Calu3 (cell line): Measurements from ENCODE around the gene TYROBP. TPM values are rescaled to one million over a fixed set of nuclear protein-coding genes. Genes with fewer than 3 reads are reported as not detected.

Source experiments
- BruUV-seq: library from RNA; stranded (reverse); fragments of 400-500 nt; replicated peaks from 2 replicates; lab custom pipeline; 2021; lab: Mats Ljungman, UMichigan
- CTCF ChIA-PET: fragments of 300-600 bp; sonication (Branson Sonifier 250); formaldehyde crosslinking; loops from one replicate; lab custom pipeline; 2022; ENCODE audit warnings: antibody characterized with exemption; lab: Charles Lee
- DNase-seq: peaks from one replicate; pipeline ENCODE4 v3.0.0; 2022
- H3K27ac Mint-ChIP-seq: one replicate; pipeline ENCODE4 v1.8.0; 2022; ENCODE audit warnings: mixed read lengths; ENCODE audit not compliant: unreplicated experiment
- H3K27me3 Mint-ChIP-seq: one replicate; pipeline ENCODE4 v1.8.0; 2022; ENCODE audit warnings: mixed read lengths; ENCODE audit not compliant: unreplicated experiment
- H3K36me3 Mint-ChIP-seq: one replicate; pipeline ENCODE4 v1.8.0; 2022; ENCODE audit warnings: mild to moderate bottlenecking, moderate library complexity, mixed read lengths; ENCODE audit not compliant: insufficient read depth, unreplicated experiment
- H3K4me1 Mint-ChIP-seq: one replicate; pipeline ENCODE4 v1.8.0; 2022; ENCODE audit warnings: mild to moderate bottlenecking, low read depth, mixed read lengths; ENCODE audit not compliant: unreplicated experiment
- H3K4me3 Mint-ChIP-seq: one replicate; pipeline ENCODE4 v1.8.0; 2022; ENCODE audit warnings: mild to moderate bottlenecking, low read depth, moderate library complexity, mixed read lengths; ENCODE audit not compliant: unreplicated experiment
- H3K9me3 Mint-ChIP-seq: one replicate; pipeline ENCODE4 v1.8.0; 2022; ENCODE audit warnings: low read depth, mixed read lengths; ENCODE audit not compliant: unreplicated experiment
- intact Hi-C: fragments of 100-400 bp; cut with micrococcal nuclease; formaldehyde crosslinking; loops from one replicate; pipeline ENCODE4 v1.10.0; 2022; ENCODE audit not compliant: unreplicated experiment
- total RNA-seq: library from RNA; stranded (reverse); gene quantifications from 2 replicates; pipeline ENCODE4 v1.2.3, GENCODE V29; 2022
- TF ChIP-seq, protein P1 (sequence below): fragments of 200-600 bp; IDR thresholded peaks from one replicate; pipeline ENCODE4 v1.8.0; 2022; ENCODE audit warnings: antibody characterized with exemption; ENCODE audit not compliant: unreplicated experiment

Gene TYROBP
- total RNA-seq, 1 experiment from 2014 or later: not detected

DNA sequence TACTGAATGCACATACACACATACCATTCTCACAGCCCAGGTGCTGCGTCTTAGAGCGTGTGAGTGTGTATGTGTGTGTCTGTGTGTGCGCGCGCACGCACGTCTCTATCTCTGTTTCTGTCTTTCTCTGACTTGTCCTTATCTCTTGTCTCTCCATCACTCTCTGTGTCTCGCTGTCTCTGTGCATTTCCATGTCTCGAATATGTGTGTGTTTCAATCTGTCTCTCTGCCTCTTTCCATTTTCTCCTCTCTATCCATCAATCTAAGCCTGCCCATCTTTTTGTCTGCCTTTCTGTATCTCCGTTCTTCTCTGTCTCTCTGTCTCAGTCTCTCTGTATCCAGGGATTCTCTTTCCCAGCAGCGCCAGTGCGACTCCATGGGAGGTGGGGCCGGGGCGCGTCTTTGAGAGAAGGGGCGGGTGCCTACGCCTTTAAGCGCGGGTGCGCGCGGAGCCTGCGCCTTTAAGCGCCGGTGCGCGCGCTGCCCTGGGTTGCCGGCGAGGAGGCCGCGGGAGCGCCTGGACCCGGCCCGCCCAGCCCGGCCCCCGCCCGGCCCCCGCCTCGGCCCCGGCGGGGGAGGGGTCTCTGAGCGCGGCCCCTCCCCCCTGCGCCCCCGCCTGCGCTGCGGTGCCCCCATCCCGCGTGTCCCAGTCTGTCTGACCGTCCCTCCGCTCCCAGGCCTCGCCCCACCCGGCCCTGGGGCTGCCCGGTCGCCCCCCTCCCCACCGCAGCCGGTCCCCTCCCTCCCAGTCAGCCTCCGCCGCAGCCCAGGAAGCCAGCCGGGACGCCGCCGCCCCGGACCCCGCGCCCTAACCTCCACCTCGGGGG, 28.0 kb upstream of the TYROBP start, which contains the start of gene LRFN3:
Gene LRFN3 (plus strand): TSS at position 464 of the 827 bp plus-strand sequence. CDS start 3,052 bp downstream, outside the sequence.
- Mint-ChIP-seq H3K9me3 (no peaks in the 10 kb centered on the region), H3K4me3 (peak within 1 kb of the TSS; percentile 79), H3K27ac (peak within 1 kb of the TSS; percentile 6), H3K4me1 (peaks cover 29% of the 10 kb centered on the region), H3K27me3 (no peaks in the 10 kb centered on the region), H3K36me3 (peaks cover 14% of the 10 kb centered on the region)
- CTCF ChIA-PET: no interaction called here
- intact Hi-C loops: loop anchor here (2.0 to 10.0 kb wide), 2 partner anchors 47 to 191 kb away; partner anchors contain the start of genes IGFLR1, LIN37, PSENEN and U2AF1L4
- no TSS peak for BruUV-seq
- TF ChIP-seq, protein P1, sequence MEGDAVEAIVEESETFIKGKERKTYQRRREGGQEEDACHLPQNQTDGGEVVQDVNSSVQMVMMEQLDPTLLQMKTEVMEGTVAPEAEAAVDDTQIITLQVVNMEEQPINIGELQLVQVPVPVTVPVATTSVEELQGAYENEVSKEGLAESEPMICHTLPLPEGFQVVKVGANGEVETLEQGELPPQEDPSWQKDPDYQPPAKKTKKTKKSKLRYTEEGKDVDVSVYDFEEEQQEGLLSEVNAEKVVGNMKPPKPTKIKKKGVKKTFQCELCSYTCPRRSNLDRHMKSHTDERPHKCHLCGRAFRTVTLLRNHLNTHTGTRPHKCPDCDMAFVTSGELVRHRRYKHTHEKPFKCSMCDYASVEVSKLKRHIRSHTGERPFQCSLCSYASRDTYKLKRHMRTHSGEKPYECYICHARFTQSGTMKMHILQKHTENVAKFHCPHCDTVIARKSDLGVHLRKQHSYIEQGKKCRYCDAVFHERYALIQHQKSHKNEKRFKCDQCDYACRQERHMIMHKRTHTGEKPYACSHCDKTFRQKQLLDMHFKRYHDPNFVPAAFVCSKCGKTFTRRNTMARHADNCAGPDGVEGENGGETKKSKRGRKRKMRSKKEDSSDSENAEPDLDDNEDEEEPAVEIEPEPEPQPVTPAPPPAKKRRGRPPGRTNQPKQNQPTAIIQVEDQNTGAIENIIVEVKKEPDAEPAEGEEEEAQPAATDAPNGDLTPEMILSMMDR: no peak
- peak; percentile 75 for DNase-seq

DNA sequence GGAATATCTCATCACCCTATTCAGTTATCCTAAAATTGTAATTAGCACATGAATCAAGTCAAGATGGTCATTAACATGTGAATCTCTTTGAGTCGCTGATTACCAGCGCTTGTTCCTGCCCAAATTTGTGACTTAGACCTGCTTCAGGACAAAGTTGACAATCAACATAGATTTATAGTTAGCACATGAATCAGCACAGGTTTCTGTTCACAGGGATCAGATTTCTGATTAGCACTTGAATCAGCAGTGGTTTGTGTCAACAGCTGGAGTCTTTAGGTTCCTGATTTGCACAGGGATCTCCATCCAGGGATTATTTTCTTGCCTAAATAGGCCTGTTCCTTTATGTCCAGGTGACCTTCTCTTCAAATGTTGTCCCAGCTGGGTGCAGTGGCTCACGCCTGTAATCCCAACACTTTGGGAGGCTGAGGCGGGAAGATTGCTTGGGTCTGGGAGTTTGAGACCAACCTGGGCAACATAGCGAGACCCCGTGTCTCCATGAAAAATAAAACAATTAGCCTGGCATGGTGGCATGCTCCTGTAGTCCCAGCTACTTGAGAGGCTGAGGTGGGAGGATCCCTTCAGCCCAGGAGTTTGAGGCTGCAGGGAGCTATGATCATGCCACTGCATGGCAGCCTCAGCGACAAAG, 24.3 kb upstream of the TYROBP start:
- Mint-ChIP-seq H3K36me3 (peaks cover 13% of the 10 kb centered on the region), H3K9me3 (no peaks in the 10 kb centered on the region), H3K4me1 (peaks cover 19% of the 10 kb centered on the region), H3K4me3 (no peak overlapping the region), H3K27me3 (peaks cover 5% of the 10 kb centered on the region), H3K27ac (peak overlapping the region; percentile 46)
- intact Hi-C loops: loop anchor here (10.0 kb wide), 1 partner anchor 188 kb away; the partner anchor contains the start of genes IGFLR1, LIN37, PSENEN and U2AF1L4
- BruUV-seq: no TSS peak
- TF ChIP-seq, protein P1: no peak
- CTCF ChIA-PET: interaction anchor here (0.6 to 2.0 kb wide), 6 partner anchors 32 to 240 kb away, joined by 3 to 20 read pairs (median 5); partner anchors contain the start of gene LIN37
- no peak for DNase-seq

- peak overlapping the region; percentile 46 for H3K27ac Mint-ChIP-seq
- H3K27me3 Mint-ChIP-seq: peaks cover 11% of the 10 kb centered on the region
- H3K9me3 Mint-ChIP-seq: no peaks in the 10 kb centered on the region
- TF ChIP-seq, protein P1: peak; percentile 29
- peaks cover 13% of the 10 kb centered on the region for H3K36me3 Mint-ChIP-seq
- H3K4me1 Mint-ChIP-seq: peaks cover 18% of the 10 kb centered on the region
- peak overlapping the region; percentile 69 for H3K4me3 Mint-ChIP-seq
- no peak for DNase-seq
- CTCF ChIA-PET: interaction anchor here (0.6 to 2.0 kb wide), 10 partner anchors 31 to 239 kb away, joined by 3 to 20 read pairs (median 5); partner anchors contain the start of genes LIN37, PSENEN and U2AF1L4
- no TSS peak for BruUV-seq
- intact Hi-C loops: loop anchor here (1.0 to 10.0 kb wide), 3 partner anchors 50 to 239 kb away; partner anchors contain the start of genes IGFLR1, LIN37, PSENEN and U2AF1L4
Observed at GRCh38 chr19:35931874-35932202, 23.7 kb upstream of the TYROBP start.
